Measurements from ENCODE around the gene HOXB2.

GRCh38 chr17:48566717-48567116 is 21.8 kb upstream of the HOXB2 start:
- TF ChIP-seq CTCF (IDR thresholded peaks at IDR 0.05) (no peak), POLR2A (IDR thresholded peaks at IDR 0.05) (no peak)

Measured in right lobe of liver (tissue), 4 donors.